Type B pancreatic cell (in vitro differentiated cells): ENCODE results near the gene ZFP2. TPM values are rescaled to one million over a fixed set of nuclear protein-coding genes. Genes with fewer than 3 reads are reported as not detected.

Experiments
- DNase-seq: peaks from one replicate; pipeline ENCODE4 v3.0.0; 2021; ENCODE audit warnings: mixed read lengths; ENCODE audit not compliant: unreplicated experiment; ENCODE audit errors: extremely low spot score
- H3K27ac Mint-ChIP-seq: 2 replicates; pipeline ENCODE4 v1.8.0; 2021; ENCODE audit warnings: mild to moderate bottlenecking, mixed read lengths
- H3K27me3 Mint-ChIP-seq: 2 replicates; pipeline ENCODE4 v1.8.0; 2021; ENCODE audit warnings: mixed read lengths
- H3K36me3 Mint-ChIP-seq: 2 replicates; pipeline ENCODE4 v1.8.0; 2021; ENCODE audit warnings: mixed read lengths
- H3K4me1 Mint-ChIP-seq: one replicate; pipeline ENCODE4 v1.8.0; 2021; ENCODE audit warnings: mixed read lengths; ENCODE audit not compliant: unreplicated experiment
- H3K4me3 Mint-ChIP-seq: 2 replicates; pipeline ENCODE4 v1.8.0; 2021; ENCODE audit warnings: mild to moderate bottlenecking, mixed read lengths
- H3K9me3 Mint-ChIP-seq: 2 replicates; pipeline ENCODE4 v1.8.0; 2021; ENCODE audit warnings: mixed read lengths
- total RNA-seq: library from RNA; stranded (reverse); gene quantifications from 2 replicates; pipeline ENCODE4 v1.2.1, GENCODE V29; 2021; ENCODE audit warnings: low replicate concordance
- TF ChIP-seq, protein P1 (sequence below): fragments of 200-600 bp; sonication (generic); conservative IDR thresholded peaks from 2 replicates; pipeline ENCODE4 v1.5.0; 2021; ENCODE audit warnings: antibody characterized with exemption, mild to moderate bottlenecking

ZFP2 gene
- total RNA-seq, 1 donor from 2014 or later, result 4.1 TPM

DNA sequence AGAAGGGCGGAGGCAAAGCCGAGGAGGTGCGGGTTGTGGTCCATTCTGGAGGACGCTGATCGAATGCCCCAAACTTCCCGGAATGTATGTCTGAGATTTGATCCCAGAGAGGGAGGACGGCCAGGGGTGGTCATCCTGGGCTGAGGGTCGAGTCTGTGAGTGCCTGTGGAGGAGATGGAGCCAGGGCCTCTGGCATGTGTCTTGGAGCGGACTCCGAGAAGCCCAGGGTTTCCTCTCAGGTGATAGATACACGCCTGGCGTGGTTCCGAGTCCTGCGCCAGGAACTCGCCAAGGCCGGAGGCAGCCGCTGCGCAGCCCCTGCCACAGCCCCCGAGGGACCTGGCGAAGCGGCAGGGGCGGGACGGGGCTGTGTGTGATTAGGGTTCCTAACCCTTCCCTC is 45.6 kb downstream of the ZFP2 start:
- Mint-ChIP-seq H3K27me3 (no peaks in the 10 kb centered on the region), H3K4me3 (no peak overlapping the region), H3K9me3 (peaks cover 46% of the 10 kb centered on the region), H3K36me3 (peaks cover 7% of the 10 kb centered on the region), H3K4me1 (no peaks in the 10 kb centered on the region), H3K27ac (no peak overlapping the region)
- no peak for DNase-seq
- TF ChIP-seq, protein P1, sequence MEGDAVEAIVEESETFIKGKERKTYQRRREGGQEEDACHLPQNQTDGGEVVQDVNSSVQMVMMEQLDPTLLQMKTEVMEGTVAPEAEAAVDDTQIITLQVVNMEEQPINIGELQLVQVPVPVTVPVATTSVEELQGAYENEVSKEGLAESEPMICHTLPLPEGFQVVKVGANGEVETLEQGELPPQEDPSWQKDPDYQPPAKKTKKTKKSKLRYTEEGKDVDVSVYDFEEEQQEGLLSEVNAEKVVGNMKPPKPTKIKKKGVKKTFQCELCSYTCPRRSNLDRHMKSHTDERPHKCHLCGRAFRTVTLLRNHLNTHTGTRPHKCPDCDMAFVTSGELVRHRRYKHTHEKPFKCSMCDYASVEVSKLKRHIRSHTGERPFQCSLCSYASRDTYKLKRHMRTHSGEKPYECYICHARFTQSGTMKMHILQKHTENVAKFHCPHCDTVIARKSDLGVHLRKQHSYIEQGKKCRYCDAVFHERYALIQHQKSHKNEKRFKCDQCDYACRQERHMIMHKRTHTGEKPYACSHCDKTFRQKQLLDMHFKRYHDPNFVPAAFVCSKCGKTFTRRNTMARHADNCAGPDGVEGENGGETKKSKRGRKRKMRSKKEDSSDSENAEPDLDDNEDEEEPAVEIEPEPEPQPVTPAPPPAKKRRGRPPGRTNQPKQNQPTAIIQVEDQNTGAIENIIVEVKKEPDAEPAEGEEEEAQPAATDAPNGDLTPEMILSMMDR, result no peak

DNA sequence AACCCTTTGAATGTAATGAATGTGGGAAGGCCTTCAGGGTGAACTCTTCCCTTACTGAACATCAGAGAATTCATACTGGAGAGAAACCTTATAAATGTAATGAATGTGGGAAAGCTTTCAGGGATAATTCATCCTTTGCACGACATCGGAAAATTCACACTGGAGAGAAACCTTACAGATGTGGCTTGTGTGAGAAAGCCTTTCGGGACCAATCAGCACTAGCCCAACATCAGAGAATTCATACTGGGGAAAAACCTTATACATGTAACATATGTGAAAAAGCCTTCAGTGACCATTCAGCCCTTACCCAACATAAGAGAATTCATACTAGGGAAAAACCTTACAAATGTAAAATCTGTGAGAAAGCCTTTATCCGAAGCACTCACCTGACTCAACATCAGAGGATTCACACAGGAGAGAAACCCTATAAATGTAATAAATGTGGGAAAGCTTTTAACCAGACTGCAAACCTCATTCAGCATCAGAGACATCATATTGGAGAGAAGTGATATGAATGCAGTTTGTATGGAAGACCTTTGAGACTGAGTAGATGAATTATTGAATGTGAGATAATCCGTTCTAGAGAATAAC is 69.8 kb downstream of the ZFP2 start:
- Mint-ChIP-seq H3K27me3 (no peaks in the 10 kb centered on the region), H3K36me3 (peaks cover 10% of the 10 kb centered on the region), H3K4me1 (no peaks in the 10 kb centered on the region), H3K4me3 (no peak overlapping the region), H3K9me3 (peaks cover 41% of the 10 kb centered on the region), H3K27ac (no peak overlapping the region)
- DNase-seq, result no peak
- TF ChIP-seq, protein P1, result no peak

DNA sequence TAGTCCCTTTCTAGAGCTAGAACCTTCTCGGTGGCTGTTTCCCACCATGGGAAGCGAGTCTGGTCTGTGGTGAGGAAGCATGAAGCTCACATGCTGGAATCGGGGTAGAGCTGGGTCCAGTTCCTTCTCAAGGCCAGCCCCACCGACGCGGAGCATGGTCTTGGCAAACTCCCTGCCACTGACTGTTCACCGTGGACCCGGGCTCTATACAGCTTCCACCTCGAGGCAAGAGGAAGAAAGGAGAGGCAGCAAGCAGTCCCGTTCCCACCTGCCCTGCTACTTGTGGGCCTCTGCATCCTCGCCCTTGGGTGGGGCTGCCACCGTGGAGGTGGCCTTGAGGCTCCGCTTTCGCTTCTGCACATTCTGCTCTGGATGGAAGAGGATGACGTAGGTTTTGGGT is 85.7 kb downstream of the ZFP2 start:
- Mint-ChIP-seq H3K36me3 (no peaks in the 10 kb centered on the region), H3K4me3 (no peak overlapping the region), H3K27me3 (no peaks in the 10 kb centered on the region), H3K9me3 (peaks cover 19% of the 10 kb centered on the region), H3K27ac (no peak overlapping the region), H3K4me1 (no peaks in the 10 kb centered on the region)
- no peak for DNase-seq
- TF ChIP-seq, protein P1, result no peak

Other genes starting within 250 kb of the ZFP2 start
- gene ZNF354A, start 165.3 kb upstream of the ZFP2 start, total RNA-seq, result 13.4 and 20.5 TPM in 2 replicates
- 20.2 and 27.8 TPM in 2 replicates for gene ZNF354B, start 36.0 kb upstream of the ZFP2 start, total RNA-seq
- gene ZNF454, start 45.3 kb downstream of the ZFP2 start, total RNA-seq, result 0.12 TPM in 1 of 2 replicates, not detected in the other
- gene GRM6, start 99.4 kb downstream of the ZFP2 start, total RNA-seq, result not detected in 2 replicates
- gene ZNF879, start 127.9 kb downstream of the ZFP2 start, total RNA-seq, result 4.8 and 7.2 TPM in 2 replicates
- gene ZNF354C, start 164.5 kb downstream of the ZFP2 start, total RNA-seq, result 3.3 and 7.8 TPM in 2 replicates